ENCODE results near the gene JMJD8. TPM values are rescaled to one million over a fixed set of nuclear protein-coding genes. Genes with fewer than 3 reads are reported as not detected.
A peak's percentile ranks its signal among the peaks of the same experiment; 100 is the strongest.

Gene JMJD8
- total RNA-seq, 1 experiment from 2014 or later, result 73.9 TPM

- in situ Hi-C loops (cut with HindIII; ENCODE audit: low pct_unique_long_range_greater_than_20kb, low sequenced_read_pairs), result no loop called here
- no TSS peak for BruUV-seq (replicated peaks)
- Histone ChIP-seq H3K4me3 (ENCODE audit: low read depth in 2 of 2, low read length in 2 of 2) (no peak overlapping the region), H3K4me1 (ENCODE audit: control insufficient read depth, insufficient read depth, low read length) (peaks cover 36% of the 10 kb centered on the region), H3K36me3 (ENCODE audit: control insufficient read depth, insufficient read depth, low read length) (peaks cover 3% of the 10 kb centered on the region; the same call in 1 of the 2 replicates), H3K27ac (ENCODE audit: low read length) (peak overlapping the region; percentile 48; the same call in 1 of the 2 replicates), H3K9me3 (ENCODE audit: control insufficient read depth, insufficient read depth, low read depth, low read length) (no peaks in the 10 kb centered on the region), H3K27me3 (ENCODE audit: control insufficient read depth, insufficient read depth, low read length) (no peaks in the 10 kb centered on the region)
- no peak for ATAC-seq
- POLR2A ChIA-PET, result no interaction called here
- intact Hi-C loops (cut with micrococcal nuclease; ENCODE audit: unreplicated experiment), result no loop called here
- CTCF ChIA-PET, result no interaction called here
- TF ChIP-seq TCF7L2 (IDR thresholded peaks at IDR 0.05; ENCODE audit: low read depth, low read length) (no peak), SIN3A (IDR thresholded peaks at IDR 0.05; ENCODE audit: borderline replicate concordance, insufficient read depth, low read depth, low read length) (no peak), POLR2AphosphoS5 (IDR thresholded peaks at IDR 0.05; ENCODE audit: low read depth, low read length) (no peak), CTCF (IDR thresholded peaks at IDR 0.05) (no peak), REST (IDR thresholded peaks at IDR 0.05; ENCODE audit: insufficient read depth in 1 of 2, low read depth in 2 of 2, low read length in 1 of 2) (no peak)
- no peak for DNase-seq (ENCODE audit: low read depth, low spot score)
Measured at GRCh38 chr16:678209-678857, 5.8 kb downstream of the JMJD8 start.

GRCh38 chr16:677316-678190 lies 6.6 kb downstream of the JMJD8 start:
- BruUV-seq (replicated peaks), result no TSS peak
- no peaks in the 10 kb centered on the region for H3K9me3 ChIP-seq (ENCODE audit: control insufficient read depth, insufficient read depth, low read depth, low read length)
- intact Hi-C loops (cut with micrococcal nuclease; ENCODE audit: unreplicated experiment), result no loop called here
- TF ChIP-seq POLR2AphosphoS5 (IDR thresholded peaks at IDR 0.05; ENCODE audit: low read depth, low read length), result no peak
- TF ChIP-seq SIN3A (IDR thresholded peaks at IDR 0.05; ENCODE audit: borderline replicate concordance, insufficient read depth, low read depth, low read length), result no peak
- no peak for TF ChIP-seq CTCF (IDR thresholded peaks at IDR 0.05)
- no peak for TF ChIP-seq TCF7L2 (IDR thresholded peaks at IDR 0.05; ENCODE audit: low read depth, low read length)
- no peak for TF ChIP-seq REST (IDR thresholded peaks at IDR 0.05; ENCODE audit: insufficient read depth in 1 of 2, low read depth in 2 of 2, low read length in 1 of 2)
- ChIA-PET CTCF (no interaction called here), POLR2A (no interaction called here)
- in situ Hi-C loops (cut with HindIII; ENCODE audit: low pct_unique_long_range_greater_than_20kb, low sequenced_read_pairs), result no loop called here
- H3K4me1 ChIP-seq (ENCODE audit: control insufficient read depth, insufficient read depth, low read length), result peaks cover 31% of the 10 kb centered on the region
- DNase-seq (ENCODE audit: low read depth, low spot score) (no peak), ATAC-seq (no peak)
- H3K27me3 ChIP-seq (ENCODE audit: control insufficient read depth, insufficient read depth, low read length), result no peaks in the 10 kb centered on the region
- H3K4me3 ChIP-seq (ENCODE audit: low read depth in 2 of 2, low read length in 2 of 2), result no peak overlapping the region
- H3K27ac ChIP-seq (ENCODE audit: low read length), result no peak overlapping the region
- no peaks in the 10 kb centered on the region for H3K36me3 ChIP-seq (ENCODE audit: control insufficient read depth, insufficient read depth, low read length)
